GM21825 (cell line): ENCODE results near the gene PSME3IP1.
"Not testable (repeated sequence)": the region's sequence is repeated elsewhere in the genome, so short reads cannot be mapped to it uniquely, and the experiment has no call there.

ENCODE experiments used
- ATAC-seq: cut with Tn5 transposase; IDR thresholded peaks from one replicate; pipeline ENCODE4 v1.9.1; 2021; ENCODE audit warnings: mild to moderate bottlenecking, moderate library complexity; ENCODE audit not compliant: unreplicated experiment

Gene PSME3IP1

DNA sequence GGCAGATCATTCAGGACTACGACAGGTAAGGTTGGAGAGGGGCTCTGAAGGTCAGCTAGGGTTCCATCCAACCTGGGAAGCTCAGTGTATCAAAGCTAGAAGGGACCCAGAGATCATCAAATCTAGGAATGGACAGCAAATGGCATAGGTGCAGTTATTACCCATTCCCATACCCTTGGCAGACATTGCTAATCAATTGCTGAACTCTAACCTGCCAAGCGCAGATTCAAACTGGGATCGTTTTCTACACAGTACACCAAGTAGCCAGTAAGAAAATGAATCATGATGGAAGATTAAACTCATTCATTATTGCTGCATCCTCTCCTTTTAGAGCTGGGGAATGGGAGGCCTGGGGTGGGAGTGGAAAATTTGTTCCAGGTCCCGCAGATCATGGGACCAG, 59.9 kb downstream of the PSME3IP1 start:
- no peak for ATAC-seq

DNA sequence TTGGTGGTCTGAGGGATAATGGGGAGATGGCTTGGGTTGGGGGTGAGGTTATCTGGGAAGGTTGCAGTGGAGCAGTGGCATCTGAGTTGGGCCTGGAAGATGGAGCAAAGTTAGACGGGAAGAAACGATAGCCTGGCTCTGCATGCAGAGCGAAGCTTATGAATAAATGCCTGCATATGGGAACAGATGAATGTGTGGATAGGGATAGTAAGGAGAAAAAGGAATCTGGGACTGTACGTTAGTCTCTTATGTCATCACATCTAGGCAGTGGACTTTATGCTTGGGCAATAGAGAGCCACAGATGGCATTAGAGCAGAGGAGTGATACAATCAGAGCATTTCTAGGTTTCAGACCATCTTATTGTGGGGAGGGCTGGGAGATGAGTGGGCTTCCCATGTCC, 60.5 kb downstream of the PSME3IP1 start:
- no peak for ATAC-seq

DNA sequence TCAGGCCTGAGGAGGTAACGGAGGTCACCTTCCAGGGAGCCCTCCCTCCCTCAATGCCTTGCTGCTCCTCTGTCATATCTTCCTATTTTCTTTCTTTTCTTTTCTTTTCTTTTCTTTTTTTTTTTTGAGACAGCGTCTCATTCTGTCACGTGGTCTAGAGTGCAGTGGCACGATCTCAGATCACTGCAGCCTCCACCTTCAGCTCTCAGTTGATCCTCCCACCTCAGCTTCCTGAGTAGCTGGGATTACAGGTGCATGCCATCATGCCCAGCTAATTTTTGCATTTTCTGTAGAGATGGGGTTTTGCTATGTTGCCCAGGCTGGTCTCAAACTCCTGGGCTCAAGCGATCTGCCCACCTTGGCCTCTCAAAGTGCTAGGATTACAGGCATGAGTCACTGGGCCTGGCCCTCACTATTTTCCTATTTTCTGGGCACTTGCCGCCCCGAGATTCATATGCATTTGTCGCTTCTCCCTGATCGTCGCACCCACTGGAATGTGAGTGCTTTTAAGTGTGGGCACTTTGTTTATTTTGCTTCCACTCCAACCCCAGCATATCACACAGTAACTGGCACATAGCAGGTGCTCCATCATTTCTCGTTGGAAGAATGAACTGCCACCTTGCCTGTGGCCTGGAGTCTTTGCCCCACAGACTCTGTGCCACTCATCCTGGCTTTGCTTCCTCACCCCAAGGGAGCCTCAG, 61.7 kb downstream of the PSME3IP1 start:
- no peak for ATAC-seq

DNA sequence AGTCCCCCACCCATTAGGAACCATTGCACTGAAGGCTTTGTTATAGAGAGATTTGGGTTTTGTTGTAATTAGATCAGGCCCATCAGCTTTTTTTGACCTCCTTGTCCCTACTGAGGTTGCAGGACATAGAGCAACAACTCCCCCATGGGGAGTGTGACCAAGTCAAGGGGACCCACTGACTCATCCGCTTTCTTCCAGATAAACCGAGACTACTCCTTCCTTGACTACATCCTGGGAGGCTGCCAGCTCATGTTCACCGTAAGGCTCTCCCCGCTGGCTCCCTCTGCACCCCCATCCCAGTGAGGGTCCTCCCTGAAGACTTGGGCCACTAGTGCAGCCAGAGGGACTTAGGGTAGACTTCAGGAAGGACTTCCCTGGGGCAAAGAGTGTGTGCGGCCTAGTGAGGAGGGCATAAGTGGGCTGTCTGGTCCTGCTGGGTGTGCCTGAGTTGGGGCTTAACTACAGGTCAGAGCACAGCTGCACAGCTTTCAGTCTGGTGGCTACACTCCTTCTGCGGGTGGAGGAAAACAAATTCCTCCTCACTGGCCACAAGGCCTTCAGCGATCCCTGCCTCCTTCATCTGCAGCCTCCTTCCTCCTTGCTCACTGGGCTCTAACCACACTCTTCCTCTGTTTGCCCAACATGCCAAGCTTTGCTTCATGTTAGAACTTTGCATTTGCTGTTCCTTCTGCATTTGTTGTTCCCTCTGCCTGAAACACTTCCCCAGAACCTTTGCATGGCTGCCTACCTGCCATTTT, 62.4 kb downstream of the PSME3IP1 start:
- no peak for ATAC-seq

DNA sequence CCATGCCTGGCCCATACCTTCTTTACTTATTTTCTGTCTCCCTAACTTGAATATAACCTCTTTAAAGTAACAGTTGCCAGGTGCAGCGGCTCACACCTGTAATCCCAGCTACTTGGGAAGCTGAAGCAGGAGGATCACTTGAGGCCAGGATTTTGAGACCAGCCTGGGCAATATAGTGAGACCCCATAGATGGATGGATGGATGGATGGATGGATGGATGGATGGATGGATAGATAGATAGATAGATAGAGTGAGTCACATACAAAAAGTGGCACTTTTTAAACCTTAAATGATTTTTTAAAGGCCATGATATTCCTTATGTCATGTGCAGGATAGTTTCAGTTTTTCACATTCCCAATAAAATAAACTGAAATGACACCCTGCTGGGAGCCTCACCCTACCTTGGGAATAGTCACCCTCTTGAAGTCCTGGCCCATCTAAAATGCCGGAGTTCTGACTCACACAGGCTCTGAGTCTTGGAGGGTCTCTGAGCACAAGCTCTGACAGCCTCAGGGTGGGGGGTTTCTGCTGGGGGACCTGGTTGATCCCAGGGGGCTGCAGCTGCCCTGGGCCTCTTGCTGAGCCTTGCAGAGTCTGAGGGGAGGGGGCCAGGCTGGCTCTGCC, 67.3 kb downstream of the PSME3IP1 start:
- no peak for ATAC-seq

DNA sequence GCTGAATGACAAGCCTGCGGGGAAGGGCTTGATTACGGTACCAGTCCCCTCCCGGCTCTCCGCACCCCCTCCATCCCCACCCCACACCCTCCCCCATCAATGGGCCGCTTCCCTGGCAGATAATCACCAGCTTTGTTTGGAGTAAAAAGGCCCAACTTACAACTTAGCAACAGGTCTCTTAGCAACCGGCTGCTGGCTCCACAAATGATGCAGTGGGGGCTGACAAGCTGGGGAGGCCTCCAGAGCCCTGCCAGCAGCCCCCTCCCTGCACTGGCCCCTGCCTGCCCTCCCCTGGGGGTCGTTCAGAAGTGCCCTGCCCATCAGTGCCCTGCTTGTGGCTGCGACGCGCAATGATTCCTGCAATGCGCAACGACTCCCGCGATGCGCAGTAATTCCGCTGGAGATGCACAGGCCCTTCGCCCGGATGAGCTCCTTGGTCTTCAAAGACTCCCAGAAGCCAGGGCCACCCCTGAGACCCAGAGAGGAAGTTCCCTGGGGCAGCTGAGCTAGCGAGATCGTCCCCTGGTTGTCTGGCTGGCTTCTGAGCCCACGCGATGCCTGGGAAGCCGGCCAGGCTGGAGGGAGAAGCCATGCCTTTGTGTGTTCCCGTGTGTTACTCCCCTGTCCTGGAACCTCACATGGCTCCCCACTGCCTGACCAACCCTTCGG, 70.2 kb downstream of the PSME3IP1 start:
- ATAC-seq = no peak

DNA sequence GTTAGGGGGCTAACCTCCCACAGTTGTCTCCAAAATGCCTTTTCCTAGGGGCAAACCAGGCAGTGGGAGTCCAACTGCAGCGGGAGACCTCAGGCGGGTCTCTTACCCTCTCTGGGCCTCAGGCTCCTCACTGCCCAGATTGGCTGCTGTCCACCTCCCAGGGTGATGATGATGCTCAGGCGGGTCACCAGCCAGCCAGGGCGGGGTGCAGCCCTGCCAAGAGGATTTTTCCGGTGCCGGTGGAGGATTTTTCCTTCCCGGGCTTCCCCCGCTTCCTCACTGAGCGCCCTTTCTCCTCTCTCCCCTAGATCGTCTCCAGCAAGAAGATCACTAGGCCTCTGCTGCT, 70.7 kb downstream of the PSME3IP1 start:
- ATAC-seq = no peak

DNA sequence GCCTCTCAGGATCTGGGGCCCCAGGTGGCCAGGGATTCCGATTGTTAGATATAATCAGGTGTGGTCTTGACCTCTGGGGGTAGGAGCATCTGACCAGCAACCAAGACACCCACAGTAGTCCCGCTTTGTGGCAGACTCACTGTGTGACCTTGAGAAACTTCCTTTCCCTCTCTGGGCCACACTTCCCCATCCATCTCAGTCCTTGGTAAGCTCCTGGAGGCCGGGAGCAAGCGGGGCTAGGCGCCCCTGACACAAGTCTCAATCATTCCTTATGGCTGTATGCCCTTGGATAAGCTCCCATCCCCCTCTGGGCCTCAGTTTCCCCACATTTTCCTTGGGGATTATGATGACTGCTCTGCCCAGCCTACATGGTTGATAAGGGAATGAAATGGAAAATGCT, 72.2 kb downstream of the PSME3IP1 start:
- ATAC-seq = no peak

DNA sequence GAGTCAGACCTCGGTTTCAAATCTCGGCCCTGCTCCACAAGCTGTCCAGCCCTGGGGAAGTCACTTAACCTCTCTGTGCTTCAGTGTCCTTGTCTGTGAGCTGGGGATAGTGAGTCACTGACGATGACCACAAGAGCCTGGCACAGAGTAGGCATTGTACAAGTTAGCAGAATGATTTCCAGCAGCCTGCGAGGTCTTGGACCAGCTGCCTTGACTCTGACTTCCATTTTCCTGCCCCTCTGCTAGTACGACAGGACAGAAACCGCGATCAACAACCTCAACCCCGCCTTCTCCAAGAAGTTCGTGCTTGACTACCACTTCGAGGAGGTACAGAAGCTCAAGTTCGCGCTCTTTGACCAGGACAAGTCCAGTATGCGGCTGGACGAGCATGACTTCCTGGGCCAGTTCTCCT, 72.8 kb downstream of the PSME3IP1 start:
- no peak for ATAC-seq

DNA sequence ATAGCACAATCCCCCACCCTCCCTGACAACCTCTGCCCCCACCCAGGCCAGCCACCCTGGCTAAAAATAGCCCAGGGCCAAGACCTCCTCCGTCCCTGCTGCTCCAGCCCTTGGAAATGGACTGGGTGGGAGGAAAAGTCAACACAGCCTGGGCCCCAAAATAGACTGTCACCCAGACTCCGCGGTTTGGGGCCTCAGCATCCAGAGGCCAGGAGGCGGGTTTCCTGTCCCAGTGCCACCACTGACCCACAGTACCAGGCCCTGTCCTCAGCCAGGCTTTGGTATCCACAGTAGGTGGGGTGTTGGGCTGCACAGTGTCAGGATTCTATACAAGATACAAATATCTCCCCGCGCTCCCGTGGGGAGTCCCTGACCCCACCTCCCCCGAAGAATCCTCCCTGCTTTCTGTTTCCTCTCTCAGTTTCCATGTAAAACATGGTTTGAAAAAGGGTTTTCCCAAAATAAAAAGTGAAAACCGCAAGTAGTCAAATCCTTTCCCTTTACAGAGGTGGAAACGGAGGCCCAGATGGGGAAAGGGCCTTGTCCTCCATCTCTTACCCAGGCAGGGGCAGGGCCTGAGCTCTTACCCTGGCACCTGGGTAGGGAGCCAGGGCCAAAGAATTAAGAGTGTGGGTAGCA, 73.3 kb downstream of the PSME3IP1 start:
- no peak for ATAC-seq

DNA sequence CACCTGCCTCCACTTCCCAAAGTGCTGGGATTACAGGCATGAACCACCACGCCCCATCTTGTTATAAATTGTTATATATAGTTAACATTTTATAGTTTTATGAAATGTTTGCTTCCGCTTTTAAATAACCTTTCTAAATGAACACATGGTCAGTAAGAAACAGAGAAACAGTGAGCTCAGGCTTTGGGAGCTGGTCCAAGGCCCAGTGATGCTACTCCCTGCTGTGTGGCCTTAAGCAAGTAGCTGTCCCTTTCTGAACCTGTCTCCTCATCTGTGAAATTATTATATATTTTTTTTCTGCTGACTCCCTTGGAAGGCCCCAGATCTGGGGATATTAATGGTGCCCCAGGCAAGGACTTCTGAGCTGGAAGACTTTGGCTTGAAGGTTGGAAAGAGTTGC, 74.4 kb downstream of the PSME3IP1 start:
- no peak for ATAC-seq

DNA sequence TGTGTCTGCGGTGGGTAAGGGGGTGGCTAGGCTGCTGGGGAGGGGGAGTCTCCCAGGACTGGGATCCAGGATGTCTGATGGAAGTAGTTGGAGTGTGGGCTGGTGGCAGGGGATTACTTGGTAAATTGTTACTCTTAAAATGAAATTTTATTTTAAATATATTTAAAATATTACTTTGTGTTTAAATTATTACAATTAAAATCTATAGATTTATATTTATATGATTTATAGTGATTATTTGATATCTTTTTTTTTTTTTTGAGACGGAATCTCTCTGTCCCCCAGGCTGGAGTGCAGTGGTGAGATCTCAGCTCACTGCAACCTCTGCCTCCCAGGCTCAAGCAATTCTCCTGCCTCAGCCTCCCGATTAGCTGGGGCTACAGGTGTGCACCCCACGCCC, 74.9 kb downstream of the PSME3IP1 start:
- ATAC-seq = no peak

DNA sequence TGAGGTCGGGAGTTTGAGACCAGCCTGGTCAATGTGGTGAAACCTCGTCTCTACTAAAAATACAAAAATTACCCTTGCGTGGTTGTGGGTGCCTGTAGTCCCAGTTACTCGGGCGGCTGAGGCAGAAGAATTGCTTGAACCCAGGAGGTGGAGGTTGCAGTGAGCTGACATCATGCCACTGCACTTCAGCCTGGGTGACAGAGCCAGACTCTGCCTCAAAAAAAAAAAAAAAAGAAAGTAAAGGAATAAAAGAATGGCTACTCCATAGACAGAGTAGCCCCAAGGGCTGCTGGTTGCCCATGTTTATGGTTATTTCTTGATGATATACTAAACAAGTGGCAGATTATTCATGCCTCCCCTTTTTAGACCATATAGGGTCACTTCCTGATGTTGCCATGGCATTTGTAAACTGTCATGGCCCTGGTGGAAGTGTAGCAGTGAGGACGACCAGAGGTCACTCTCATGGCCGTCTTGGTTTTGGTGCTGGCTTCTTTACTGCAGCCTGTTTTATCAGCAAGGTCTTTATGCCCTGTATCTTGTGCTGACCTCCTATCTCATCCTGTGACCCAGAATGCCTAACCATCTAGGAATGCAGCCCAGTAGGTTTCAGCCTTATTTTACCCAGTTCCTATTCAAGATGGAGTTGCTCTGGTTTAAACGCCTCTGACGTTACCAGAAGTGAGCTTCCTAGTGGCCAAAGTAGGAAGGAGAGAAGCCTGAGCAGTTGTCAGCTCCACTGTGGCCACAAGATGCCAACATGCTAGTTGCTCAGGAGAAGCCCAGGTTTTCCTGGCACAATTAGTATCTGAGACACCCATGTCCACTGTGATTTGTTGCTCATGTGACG, 76.4 kb downstream of the PSME3IP1 start:
- ATAC-seq = not testable (repeated sequence)

DNA sequence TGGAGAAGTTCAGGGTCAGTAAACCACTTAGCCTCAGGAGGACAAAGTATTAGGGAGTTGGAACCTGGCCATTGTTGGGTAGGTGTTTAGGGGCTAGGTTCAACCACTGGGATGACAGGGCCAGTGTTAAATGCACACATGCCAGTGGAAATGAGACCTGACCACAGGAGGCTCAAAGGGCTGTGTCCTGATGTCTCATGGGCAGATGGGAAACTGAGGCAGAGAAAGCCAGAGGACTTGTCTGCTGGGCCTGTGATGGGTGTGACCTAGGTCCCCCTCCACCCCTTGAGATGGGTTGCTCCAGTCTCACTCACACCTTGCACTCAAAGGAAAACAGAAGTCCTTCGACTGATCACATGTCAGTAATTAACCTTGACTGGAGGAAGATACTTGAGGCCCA, 77.4 kb downstream of the PSME3IP1 start:
- ATAC-seq = no peak

DNA sequence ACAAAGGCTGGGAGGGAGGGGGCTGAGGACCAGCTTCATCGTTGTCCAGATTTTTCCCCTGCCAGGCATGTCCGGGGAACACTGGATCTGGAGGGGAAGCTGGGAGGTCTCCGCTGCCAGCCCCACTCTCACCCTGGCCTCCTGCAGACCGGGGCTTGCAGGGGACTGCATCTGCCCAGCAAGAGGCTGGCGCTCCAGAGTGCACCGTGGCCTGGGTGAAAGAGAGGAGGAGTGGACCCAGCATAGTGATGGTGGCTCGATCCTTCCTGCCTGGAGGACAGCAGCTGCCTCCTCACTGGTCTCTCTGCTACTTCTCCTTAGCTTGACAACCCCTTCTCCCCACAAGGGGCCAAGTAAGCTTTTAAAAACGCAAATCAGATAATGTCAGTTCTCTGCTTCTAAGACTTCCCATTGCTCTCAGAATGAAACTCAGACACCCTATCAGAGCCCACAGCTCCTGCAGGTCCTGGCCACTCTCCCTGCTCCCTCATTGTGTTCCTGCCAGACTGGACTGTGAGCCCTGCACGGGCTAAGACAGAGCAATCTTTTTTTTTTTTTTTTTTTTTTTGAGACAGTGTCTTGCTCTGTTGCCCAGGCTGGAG, 78.4 kb downstream of the PSME3IP1 start:
- no peak for ATAC-seq

DNA sequence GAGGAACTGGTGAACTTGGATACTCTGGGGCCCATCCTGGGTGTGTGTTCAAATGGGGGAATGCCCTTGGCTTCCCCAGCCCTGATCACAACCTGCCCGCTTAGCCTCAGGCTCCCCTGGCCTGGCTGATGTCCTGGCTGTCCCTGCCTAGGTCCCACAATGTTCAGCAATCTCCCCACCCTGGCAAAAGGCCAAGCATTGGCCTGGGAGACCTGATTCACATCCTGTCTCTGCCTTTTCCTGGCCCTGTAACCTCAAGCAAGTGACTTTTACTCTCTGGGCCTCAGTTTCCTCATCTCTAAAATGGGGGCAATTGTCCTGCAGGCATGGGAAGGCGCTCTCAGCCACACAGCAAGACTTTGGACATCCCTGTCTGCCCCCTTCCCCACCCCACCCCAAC, 79.1 kb downstream of the PSME3IP1 start:
- no peak for ATAC-seq

DNA sequence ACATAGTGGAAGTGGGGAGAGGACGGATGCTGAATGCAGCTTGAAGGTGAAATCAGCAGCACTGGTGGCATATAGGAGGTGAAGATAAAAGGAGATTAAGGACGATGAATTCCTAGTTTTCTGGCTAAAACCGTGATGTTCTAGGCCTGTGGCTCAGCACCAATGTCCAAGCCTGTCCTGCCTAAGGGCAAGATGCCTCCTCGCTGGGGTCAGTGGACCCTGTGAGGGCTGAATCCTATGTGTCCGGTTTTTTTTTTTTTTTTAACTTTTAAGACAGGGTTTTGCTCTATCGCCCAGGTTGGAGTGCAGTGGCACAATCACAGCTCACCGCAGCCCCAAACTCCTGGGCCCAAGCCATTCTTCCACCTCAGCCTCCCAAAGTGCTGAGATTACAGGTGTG, 80.7 kb downstream of the PSME3IP1 start:
- ATAC-seq = no peak

DNA sequence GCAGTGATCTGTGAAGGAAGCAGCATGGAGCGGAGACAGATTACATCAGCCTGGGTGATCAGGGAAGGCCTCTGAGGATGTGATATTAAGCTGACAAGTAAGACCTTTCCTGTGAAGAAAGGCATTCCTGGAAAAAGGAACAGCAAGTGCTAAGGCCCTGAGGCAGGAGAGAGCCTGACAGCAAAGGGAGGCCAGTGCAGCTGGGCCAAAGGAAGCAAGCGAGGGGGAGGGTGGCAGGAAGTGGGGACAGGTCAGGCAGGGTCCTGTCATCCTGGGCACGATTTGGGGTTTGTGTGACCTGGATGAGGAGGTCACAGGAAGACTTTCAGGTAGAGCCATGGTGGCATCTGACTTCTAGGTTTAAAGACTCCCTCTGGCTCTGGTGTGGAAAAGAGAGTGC, 81.1 kb downstream of the PSME3IP1 start:
- ATAC-seq = no peak

DNA sequence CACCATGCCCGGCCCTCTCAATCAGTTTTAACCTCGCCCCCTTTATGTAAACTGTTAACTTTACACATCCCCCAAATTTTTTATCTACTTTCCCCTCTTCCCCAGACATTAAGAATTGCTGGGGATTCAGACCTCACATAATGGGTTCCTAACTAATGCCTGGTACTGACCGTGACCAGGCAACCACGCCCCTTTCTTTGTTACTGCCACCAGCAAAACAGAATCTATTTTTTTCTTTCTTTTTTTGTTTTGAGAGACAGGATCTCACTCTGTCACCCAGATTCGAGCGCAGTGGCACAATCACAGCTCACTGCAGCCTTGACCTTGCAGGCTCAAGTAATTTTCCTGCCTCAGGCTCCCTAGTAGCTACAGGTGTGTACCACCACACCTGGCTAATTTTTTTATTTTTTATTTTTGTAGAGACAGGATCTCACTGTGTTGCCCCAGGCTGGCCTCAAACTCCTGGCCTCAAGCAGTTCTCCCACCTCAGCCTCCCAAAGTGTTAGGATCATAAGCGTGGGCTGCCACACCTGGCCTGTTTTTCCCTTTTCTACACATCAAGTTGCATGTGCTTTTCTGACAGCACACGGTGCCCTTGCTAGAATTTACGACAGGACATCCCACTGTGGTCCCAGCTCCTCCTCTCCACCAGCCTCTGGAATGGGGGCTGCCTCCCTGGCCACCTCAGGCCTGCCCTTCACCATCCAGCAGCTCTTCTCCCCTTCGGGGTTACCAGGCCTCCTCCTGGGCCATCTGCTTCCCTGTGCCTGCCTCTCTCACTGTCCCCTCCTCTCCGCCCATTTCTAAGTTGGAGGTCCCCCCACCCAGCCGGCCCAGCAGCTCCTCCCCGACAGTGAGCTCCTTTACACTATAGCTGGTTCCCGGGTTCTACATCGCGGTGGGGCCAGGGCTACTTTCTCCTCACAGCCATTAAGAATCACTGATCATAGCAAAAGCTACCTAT, 82.7 kb downstream of the PSME3IP1 start:
- ATAC-seq = no peak
